ENCODE results near the gene PSME2. TPM values are rescaled to one million over a fixed set of nuclear protein-coding genes. Genes with fewer than 3 reads are reported as not detected.

PSME2 gene
- total and polyA plus RNA-seq, 9 of the 15 experiments (the other 6 are each of a cell fraction or from before 2014, with no cell fraction given): 111 to 579 (median 159) TPM

GRCh38 chr14:24103451-24103850 is 43.0 kb downstream of the PSME2 start:
- Histone ChIP-seq H3K9me1 (ENCODE audit: control insufficient read depth, insufficient read depth, low read length) (no peaks in the 10 kb centered on the region), H3K79me2 (ENCODE audit: control insufficient read depth, insufficient read depth, low read length) (no peaks in the 10 kb centered on the region), H3K27ac (ENCODE audit: extremely low read depth, low read depth, low read length) (no peak overlapping the region), H3K4me1 (replicated peaks in 1 of 2; ENCODE audit: control insufficient read depth in 2 of 2, insufficient read depth in 2 of 2, low read length in 2 of 2) (no peaks in the 10 kb centered on the region; a peak in 1 of 5 replicates), H3K27me3 (ENCODE audit: control insufficient read depth in 2 of 2, insufficient read depth in 2 of 2, low read length in 2 of 2) (no peaks in the 10 kb centered on the region), H2AFZ (ENCODE audit: low read depth, low read length) (no peak overlapping the region), H4K20me1 (replicated peaks; ENCODE audit: control insufficient read depth, insufficient read depth, low read length) (no peaks in the 10 kb centered on the region), H3K36me3 (ENCODE audit: control insufficient read depth, insufficient read depth, low read length) (peaks cover 45% of the 10 kb centered on the region; the same call in 2 of the 3 replicates), H3K9ac (ENCODE audit: insufficient read depth in 1 of 2, low read depth in 2 of 2, low read length in 2 of 2) (no peak overlapping the region), H3K4me3 (no peak overlapping the region), H3K4me2 (ENCODE audit: insufficient read depth, low read length) (no peak overlapping the region), H3K9me3 (replicated peaks; ENCODE audit: control insufficient read depth, insufficient read depth, low read depth, low read length) (no peaks in the 10 kb centered on the region; the same call in 1 of the 2 replicates)
- no peak for DNase-seq (ENCODE audit: extremely low read depth in 1 of 4, low spot score in 3 of 4)
- no peak for ATAC-seq
- CTCF ChIA-PET (ENCODE audit: low intra/inter-chr PET ratio): interaction anchor here (0.5 kb wide), 1 partner anchor 144 kb away, joined by 4 read pairs; no protein-coding TSS in a partner anchor
- TF ChIP-seq POLR2G (IDR thresholded peaks at IDR 0.05; ENCODE audit: low read depth, low read length): peak; percentile 75
- TF ChIP-seq PTTG1 (tag; IDR thresholded peaks at IDR 0.05; ENCODE audit: low read depth): no peak
- TF ChIP-seq RBM22 (IDR thresholded peaks at IDR 0.05; ENCODE audit: low read depth, low read length, poor library complexity, severe bottlenecking): peak; percentile 34
- intact Hi-C loops (cut with micrococcal nuclease) (no loop called here), in situ Hi-C loops (cut with MboI) (no loop called here)
- WGBS (ENCODE audit: insufficient coverage, low coverage, missing lambda C conversion rate): 98% methylated on average over 6 of the region's 13 CpGs
- no peak for FAIRE-seq
- no TSS peak for BruUV-seq (replicated peaks)
- POLR2A ChIA-PET: interaction anchor here (1.0 to 2.4 kb wide), 3 partner anchors 9 to 29 kb away, joined by 4 to 13 read pairs (median 13); partner anchors contain the start of genes DCAF11, NRL and PCK2

- WGBS (ENCODE audit: insufficient coverage, low coverage, missing lambda C conversion rate): 90% methylated on average over 6 of the region's 7 CpGs
- no peak overlapping the region for H3K4me3 ChIP-seq
- in situ Hi-C loops (cut with MboI): no loop called here
These were observed 43.9 kb downstream of the PSME2 start for GRCh38 chr14:24102357-24103048.

More at GRCh38 chr14:24102357-24103048, 43.9 kb downstream of the PSME2 start:
- intact Hi-C loops (cut with micrococcal nuclease): no loop called here
- H3K4me2 ChIP-seq (ENCODE audit: insufficient read depth, low read length): no peak overlapping the region
- H2AFZ ChIP-seq (ENCODE audit: low read depth, low read length): no peak overlapping the region
- ATAC-seq (no peak), DNase-seq (ENCODE audit: extremely low read depth in 1 of 4, low spot score in 3 of 4) (no peak), FAIRE-seq (no peak)
- ChIA-PET CTCF (ENCODE audit: low intra/inter-chr PET ratio) (no interaction called here), POLR2A (interaction anchor here (0.8 to 2.4 kb wide), 3 partner anchors 8 to 213 kb away, joined by 3 to 13 read pairs (median 13); partner anchors contain the start of genes DCAF11, NRL and PCK2)
- no peaks in the 10 kb centered on the region for H3K9me1 ChIP-seq (ENCODE audit: control insufficient read depth, insufficient read depth, low read length)
- no peaks in the 10 kb centered on the region for H4K20me1 ChIP-seq (replicated peaks; ENCODE audit: control insufficient read depth, insufficient read depth, low read length)
- H3K4me1 ChIP-seq (replicated peaks in 1 of 2; ENCODE audit: control insufficient read depth in 2 of 2, insufficient read depth in 2 of 2, low read length in 2 of 2): no peaks in the 10 kb centered on the region; a peak in 1 of 5 replicates
- H3K36me3 ChIP-seq (ENCODE audit: control insufficient read depth, insufficient read depth, low read length): peaks cover 52% of the 10 kb centered on the region; the same call in 2 of the 3 replicates
- H3K79me2 ChIP-seq (ENCODE audit: control insufficient read depth, insufficient read depth, low read length): no peaks in the 10 kb centered on the region
- H3K9ac ChIP-seq (ENCODE audit: insufficient read depth in 1 of 2, low read depth in 2 of 2, low read length in 2 of 2): no peak overlapping the region
- no peak overlapping the region for H3K27ac ChIP-seq (ENCODE audit: extremely low read depth, low read depth, low read length)
- no peak for TF ChIP-seq SIX5 (IDR thresholded peaks at IDR 0.05; ENCODE audit: borderline replicate concordance in 1 of 2, insufficient read depth in 1 of 2, low read depth in 1 of 2, low read length in 2 of 2)
- TF ChIP-seq CBFA2T3 (IDR thresholded peaks at IDR 0.05): no peak
- TF ChIP-seq CREB3 (tag; conservative IDR thresholded peaks at IDR 0.05; ENCODE audit: low read depth): no peak
- TF ChIP-seq ZNF165 (CRISPR knock-in tag; IDR thresholded peaks at IDR 0.05; ENCODE audit: borderline replicate concordance): no peak
- no peak for TF ChIP-seq NFXL1 (CRISPR knock-in tag; IDR thresholded peaks at IDR 0.05)
- no peak for TF ChIP-seq SOX6 (IDR thresholded peaks at IDR 0.05)
- BruUV-seq (replicated peaks): no TSS peak
- no peaks in the 10 kb centered on the region; the same call in 1 of the 2 replicates for H3K9me3 ChIP-seq (replicated peaks; ENCODE audit: control insufficient read depth, insufficient read depth, low read depth, low read length)
- no peaks in the 10 kb centered on the region for H3K27me3 ChIP-seq (ENCODE audit: control insufficient read depth in 2 of 2, insufficient read depth in 2 of 2, low read length in 2 of 2)

Measured in K562 (cell line).